NCI-H146 treated with DMSO at 0.1 percent for 48 hours (cell line): ENCODE data around the gene SHROOM4.

Experiments used
- DNase-seq: peaks from one replicate; lab custom pipeline; 2025; ENCODE audit not compliant: unreplicated experiment; lab: John Stamatoyannopoulos, UW

Gene SHROOM4

DNA sequence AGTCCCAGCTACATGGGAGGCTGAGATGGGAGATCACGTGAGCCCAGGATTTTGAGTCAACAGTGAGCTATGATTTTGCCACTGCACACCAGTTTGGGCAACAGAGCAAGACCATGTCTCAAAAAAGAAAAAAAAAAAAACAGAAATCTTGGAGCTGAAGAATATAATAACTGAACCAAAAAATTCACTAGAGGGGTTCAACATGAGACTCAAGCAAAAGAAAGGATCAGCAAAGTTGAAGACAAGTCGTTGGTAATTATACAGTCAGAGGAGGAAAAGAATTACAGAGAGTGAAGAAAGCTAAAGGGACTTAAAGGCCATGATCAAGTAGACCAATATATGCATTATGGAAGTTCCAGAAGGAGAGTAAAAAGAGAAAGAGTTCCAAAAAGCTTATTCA lies 26.9 kb downstream of the SHROOM4 start:
- no peak for DNase-seq

DNA sequence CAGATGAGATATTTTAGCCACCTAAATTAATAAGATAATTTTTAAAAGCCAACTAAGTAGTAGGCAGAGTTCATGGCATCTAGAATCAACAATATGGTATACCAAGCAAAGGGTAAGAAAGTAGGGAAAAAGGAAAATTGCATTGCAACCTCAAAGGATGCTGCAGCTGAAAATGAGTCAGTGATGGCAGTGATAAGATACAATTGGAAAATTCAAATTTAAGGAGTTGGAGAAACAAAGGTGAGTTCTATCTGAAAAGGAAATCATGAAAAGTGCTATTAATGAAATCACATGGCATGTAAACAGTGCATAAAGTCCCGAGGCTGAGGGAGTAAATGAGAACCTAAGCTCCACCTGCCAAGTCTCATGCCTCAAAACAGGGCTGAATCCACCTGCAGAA lies 33.9 kb downstream of the SHROOM4 start:
- DNase-seq: no peak

DNA sequence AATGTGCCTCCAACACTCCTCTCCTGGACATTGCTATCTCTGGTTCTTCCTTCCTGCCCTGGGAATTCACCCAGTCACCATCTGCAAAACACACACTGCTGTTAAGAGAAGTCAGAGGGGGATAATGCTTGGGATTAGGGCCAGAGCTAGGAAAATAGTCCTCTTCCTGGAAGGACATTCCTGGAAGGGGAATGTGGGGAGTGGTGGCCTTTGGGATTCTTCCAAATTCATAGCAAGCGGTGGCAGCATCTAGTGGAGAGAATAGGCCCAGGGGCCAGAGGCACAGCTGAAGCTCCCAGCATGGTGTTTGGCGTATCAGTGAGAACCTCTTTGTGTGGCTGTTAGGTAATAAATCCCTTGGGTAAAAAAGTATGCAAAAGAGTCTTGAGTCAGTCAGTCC lies 34.3 kb downstream of the SHROOM4 start:
- DNase-seq: no peak

DNA sequence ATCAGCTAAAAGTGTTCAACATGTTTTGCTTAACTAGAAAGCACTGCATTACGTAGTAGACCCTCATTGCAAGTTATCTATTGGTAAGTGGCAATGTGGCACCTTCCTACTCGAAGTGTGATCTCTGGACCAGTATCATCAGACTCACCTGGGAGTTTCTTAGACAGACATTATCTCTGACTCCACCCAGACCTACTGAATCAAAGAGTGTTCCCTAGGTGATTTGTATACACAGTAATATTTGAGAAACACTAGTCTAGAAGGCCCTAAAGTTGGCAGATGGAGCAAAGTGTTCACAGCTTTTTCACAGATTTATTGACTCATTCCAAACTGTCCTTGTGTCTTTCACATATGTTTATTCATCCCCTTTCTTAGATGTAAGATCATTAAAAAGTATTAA lies 35.7 kb downstream of the SHROOM4 start:
- no peak for DNase-seq

DNA sequence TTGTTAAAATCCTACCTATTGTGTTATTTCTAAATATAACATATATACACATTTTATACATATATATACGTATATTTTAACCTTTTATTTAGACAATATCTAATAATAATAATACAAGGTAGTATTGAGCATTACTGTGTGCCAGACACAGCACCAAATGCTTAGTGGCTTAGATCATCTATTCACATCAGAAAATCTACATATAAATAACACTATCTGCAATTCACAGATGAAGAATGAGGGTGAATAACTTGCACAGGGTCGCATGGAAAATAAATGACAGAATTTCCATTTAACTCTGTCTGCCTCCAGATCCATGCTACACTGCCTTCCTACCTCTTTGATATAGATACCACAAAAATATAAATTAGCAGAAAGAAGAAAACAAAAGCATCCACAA lies 37.7 kb downstream of the SHROOM4 start:
- DNase-seq: no peak

DNA sequence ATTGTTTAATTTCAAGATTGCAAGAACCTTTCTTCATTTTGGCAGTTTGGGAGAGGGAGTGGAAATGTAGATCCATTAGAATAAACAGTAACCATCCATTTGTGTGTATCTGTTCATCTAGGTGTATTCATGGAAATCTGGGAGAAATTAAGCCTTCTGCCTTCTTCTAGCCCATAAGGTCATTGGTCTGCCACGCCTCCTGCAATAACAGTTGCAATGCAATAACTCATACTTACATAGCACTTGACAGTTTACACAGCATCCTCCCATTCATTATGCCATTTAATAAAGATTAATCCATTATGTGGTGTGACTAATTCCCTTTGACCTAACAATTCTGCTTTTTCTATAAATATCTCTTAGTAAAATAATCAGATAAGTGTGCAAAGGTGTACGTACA lies 42.6 kb downstream of the SHROOM4 start:
- no peak for DNase-seq

DNA sequence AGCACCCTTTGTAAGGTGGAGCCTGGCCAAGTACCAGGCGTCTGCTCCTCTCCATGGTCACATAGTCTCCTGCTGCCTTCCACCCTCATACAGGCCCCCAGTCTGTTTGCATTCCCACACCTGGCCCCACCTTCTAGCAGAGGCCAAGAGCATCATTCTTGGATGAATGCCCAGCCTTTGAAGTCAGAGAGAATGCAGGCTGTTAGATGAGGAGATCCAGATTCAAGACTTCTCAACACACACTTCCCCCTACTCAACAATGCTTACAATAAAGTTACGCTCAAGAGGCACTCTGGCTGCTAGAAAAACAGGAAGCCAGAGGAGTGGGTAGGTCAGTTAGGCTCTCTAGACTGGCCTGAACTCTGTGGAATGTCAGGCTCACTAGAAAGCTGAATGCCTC lies 43.3 kb downstream of the SHROOM4 start:
- no peak for DNase-seq

DNA sequence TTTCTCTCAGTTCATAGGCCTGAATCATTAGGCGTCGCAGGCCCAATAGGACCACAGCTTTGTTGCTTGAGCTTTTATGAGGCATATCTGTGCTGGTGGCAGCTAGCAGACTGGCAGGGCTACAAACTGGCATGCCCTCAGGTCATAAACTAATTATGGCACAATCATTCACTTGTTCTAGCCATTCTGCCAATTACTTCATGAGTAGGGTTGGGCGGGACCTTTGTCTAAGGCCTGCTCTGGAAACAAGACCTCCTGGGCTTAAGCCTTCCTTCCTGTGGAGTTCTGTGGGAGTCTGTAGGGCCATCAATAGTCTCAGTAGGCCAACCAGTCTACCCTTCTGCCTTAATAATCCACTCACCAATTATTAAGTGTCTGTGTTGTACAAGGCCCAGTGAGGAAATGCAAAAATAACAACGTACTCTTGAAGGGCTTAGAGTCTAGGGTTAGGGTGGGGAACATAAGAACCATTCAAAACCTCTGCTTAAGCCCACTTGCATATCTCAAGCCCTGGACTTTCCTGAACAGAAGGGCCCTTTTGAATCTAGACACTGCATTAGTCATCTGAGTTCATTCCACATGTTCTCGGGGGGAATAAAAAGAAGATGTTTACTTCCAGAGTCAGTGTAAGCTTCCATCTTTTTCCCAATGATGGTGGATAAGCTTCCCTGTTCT lies 44.5 kb downstream of the SHROOM4 start:
- no peak for DNase-seq

DNA sequence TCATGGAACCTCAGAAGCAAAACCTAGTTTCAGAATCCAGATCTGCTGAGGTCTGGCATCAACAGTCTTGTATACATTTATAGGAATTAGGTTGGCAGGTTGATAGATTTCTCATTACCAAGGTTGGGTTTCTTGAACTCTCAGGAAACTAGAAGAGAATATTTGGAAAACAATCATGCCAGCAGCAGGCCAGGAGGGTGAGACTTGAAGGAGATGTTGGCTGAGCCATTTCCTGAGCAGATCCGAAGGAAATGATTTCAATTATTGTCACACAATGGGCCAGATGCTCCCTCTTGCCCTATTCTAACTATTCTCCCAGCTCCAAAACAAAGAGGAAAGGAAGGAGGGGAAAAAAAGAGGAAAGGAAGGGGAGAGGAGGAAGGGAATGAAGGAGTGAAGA lies 45.2 kb downstream of the SHROOM4 start:
- no peak for DNase-seq

DNA sequence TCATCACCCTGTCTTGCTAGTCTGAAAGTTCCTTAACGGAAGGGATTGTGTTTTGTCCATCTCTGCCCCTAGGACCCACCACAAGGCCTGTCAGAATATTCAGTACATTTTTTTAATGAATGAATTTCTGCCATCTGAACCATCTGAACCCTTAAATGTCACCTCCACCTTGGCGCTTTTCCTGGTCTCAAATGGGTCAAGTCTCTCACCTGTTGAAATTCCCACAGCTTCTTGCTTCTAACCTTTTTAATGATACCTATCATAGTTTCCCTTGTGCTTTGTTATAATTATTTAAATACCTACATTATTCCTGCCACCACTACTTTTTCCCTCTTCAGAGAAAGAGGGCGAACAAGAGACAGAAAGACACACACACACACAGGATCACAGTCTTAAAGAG lies 48.0 kb downstream of the SHROOM4 start:
- no peak for DNase-seq

DNA sequence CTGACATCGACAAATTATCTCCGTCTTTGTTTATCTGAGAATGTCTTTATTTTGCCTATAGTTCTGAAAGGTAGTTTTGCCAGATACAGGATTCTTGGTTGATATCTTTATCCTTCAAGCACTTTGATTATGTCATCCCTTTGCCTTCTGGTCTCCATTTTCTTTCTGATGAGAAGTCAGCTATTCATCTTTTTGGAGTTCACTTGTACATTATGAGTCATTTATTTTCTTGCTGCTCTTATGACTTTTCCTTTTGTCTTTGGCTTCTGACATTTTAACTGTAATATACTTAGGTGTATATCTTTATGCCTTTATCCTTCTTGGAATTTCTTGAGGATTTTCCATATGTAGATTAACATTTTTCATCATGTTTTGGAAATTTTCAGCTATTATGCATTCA lies 51.4 kb downstream of the SHROOM4 start:
- DNase-seq: no peak

DNA sequence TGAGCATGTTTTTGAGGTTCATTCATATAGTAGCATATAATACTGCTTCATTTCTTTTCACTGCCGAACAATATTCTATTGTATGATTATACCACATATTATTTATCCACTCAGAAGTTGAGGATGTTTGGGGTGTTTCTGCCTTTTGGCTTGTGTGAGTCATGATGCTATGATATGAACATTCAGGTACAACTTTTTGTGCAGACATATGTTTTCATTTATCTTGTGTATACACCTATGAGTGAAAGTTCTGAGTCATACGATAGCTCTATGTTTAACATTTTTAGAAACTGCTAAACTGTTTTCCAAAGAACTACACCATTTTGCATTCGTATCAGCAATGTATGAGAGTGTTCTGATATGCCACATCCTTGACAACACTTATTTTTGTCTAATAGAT lies 57.7 kb downstream of the SHROOM4 start:
- DNase-seq: no peak

DNA sequence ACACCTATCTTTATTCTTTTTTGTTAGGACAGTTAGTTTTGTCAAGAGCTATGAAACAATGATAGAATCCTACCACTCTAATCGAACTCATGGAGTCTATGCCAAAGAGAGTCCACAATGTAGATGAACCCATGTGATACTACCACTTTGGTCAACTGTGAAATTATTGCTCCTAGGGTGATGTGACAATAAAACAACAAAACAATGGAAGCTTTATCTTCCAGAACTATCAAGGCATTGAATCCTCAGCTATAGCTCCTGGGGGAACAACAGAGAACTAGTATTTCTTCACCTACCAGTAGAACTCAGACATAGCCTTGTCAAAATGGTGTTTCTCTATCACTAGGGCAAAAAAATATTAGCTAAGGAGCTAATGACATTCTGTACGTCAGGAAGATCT lies 62.9 kb downstream of the SHROOM4 start:
- no peak for DNase-seq

DNA sequence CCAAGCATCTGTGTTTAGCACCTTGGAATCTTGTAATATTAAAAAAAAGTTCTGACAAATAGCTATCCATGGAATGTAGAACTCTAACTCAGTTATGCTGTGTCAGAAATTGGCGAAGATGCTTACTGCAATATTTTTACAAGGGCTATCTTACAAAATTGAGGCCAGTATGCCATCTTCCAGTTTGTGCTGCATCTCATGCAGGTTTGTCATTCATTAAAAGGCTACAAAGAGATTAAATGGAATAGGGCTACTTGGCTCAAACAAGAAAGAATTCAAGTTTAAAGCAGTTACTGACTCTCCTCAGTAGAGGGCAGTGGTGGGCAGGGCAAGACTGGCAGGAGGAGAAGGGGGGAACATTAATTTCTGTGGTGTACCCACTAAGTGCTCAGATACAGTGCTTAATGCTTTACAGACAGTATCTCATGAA lies 66.5 kb downstream of the SHROOM4 start:
- no peak for DNase-seq

DNA sequence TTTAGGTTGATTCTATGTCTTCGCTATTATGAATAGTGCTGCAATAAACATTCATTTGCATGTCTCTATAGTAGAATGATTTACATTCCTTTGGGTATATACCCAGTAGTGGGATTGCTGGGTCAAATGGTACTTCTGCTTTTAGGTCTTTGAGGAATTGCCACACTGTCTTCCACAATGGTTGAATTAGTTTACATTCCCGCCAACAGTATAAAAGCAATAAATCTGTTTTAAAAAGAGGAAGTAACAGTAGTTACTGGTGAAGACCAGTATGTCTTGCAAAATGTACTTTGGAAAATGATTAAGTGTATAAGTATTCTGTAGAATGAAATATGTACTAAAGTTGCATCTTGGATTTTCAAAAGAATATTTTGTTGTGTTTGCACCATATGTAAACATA lies 77.3 kb downstream of the SHROOM4 start:
- no peak for DNase-seq

DNA sequence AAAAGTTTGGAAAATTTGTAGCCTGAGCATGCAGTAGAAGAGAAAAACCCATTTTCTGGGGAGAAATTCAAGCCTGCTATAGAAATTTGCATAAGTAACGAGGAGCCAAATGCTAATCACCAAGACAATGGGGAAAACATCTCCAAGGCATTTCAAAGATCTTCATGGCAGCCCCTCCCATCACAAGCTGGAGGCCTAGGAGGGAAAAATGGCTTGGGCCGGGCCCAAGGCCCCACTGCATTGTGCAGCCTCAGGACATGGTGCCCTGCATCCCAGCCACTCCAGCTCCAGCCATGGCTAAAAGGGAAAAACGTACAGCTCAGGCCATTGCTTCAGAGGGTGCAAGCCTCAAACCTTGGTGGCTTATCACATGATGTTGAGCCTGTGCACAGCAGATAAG lies 87.7 kb downstream of the SHROOM4 start:
- DNase-seq: no peak

DNA sequence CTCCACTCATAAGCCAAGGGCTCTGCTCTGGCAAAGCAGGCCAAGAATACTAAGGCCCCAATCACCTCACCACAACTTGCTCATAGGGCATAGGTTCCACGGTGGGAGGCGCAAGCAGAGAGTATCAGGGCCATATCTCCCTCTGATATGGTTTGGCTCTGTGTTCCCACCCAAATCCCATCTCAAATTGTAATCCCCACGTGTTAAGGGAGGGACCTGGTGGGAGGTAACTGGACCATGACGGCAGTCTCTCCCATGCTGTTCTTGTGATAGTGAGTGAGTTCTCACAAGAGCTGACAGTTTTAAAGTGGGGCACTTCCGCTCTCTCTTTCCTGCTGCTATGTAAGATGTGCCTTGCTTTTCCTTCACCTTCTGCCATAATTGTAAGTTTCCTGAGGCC lies 88.7 kb downstream of the SHROOM4 start:
- DNase-seq: no peak

DNA sequence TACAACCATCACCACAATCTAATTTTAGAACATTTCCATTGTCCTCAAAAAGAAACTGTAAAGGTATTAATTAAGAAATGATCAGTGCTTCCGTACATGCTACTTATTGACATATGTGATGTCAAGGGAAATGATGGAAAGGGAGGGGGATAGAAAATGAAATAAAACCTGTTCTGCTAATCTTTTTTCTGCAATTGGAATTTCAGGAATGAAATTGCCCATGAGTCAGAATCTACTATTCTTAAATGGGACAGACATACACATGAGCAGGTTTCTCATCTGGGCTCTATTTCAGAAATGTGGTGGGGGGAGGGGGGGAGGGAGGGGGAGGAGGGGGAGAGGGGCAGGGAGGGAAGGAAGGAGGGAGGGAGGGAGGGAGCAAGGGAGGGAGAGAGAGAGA lies 91.0 kb downstream of the SHROOM4 start:
- DNase-seq: no peak

DNA sequence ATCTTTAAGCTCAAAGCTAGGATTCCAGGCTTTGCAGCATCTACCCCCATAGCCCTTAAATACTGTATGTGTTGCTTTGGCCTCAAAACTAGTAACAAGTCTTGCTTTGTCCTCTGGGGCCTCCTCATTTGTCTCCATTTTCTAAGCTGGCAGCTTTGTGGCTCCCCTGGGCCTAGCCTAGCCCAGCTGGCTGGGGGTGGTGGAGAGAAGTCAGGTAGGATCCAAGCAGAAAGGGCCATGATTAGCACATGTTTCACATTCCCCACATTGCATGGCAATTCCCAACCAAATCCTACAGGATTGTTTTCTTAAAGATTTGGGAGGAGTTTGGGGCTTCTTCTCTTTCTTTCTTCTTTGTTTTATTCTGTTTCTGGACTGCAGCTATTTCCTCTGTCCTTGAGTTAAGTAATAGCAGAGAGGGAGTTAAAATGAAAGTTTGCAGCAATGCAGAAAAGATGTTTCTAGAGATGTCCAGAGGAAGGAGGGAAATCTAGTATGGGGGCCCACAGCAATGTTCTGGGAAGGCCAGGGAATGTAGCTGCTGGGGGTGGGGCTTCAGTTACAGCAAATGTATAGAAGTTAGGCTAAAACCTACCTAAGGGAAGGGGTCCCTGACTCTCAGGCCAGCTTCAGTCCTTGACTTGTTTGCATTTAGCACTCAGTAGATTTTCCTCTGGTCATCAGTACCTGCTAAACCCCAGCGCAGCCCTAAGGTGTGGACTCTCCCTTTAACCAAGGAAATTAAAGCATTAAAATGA lies 92.1 kb downstream of the SHROOM4 start:
- no peak for DNase-seq

DNA sequence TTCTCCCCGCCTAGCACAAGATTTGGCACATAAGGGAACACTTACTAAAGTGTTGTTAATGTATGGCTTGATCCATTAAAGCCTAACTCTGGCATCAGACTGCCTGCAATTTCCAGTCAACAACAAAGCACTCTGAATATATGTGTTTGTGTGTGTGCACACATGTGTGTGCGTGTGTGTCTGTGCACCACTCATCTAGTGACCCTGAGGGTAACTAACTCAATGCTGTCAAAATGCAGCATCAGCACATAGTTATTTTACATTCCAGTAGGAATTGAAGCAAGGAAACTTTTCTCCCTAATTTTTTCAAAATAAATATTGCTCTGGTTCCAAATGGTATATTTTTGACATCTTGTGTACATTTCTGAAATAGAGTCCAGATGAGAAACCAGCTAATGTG lies 94.4 kb downstream of the SHROOM4 start:
- no peak for DNase-seq

DNA sequence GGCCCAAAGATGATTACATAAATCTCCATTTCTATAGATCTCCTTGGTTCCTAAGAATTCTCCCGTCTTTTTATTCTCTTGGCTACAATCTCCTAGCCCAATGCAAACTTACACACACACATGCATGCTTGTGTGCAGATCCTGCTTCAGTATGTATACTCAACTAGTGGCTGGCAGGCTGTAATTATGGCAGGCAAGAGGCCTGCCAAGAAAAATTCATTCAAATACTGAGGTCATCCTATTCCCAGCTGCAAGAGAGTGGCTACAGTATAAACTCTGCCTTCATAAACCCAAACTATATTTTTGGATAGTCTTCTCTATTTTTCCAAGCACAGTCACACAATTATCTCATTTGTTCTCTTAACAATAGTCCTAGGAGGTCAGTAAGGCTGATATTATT lies 95.2 kb downstream of the SHROOM4 start:
- no peak for DNase-seq

DNA sequence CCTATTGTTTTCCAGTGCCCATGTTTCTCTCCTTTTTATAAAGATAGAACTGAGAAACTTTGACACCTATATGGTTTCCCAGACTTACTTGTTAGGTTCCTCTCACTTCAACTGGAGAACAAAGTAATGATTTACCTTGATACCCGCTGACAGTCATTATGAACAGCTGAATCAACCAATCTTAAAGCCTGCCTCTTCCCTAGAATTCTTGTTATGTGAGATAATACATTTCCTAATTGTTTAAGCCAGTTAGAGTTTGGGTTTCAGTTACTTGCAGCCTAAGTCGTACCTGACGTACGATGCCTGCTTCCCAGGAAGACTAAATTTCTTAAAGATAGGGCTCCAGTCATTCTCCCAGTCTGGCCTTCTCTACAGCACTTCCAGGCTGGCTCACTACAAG lies 97.3 kb downstream of the SHROOM4 start:
- DNase-seq: no peak

DNA sequence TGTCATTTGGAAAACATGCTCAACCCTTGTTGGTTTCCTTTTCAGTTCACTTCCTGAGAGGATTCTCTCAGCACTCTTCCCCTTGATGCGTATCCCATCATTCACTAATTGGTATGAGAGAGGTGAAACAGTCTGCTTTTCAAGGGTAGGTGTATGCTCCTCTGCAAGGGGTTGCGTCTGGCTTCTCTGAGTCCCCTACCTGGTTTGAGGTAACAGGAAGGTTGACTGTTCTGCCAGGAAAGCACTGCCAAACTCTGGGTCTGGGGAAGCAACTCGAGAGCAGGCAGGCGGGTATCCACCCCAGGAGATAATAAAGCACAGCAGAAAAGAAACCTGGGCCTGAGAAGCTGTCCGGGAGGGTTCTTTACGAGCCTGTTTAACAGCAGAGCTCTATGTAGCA lies 101.2 kb downstream of the SHROOM4 start:
- no peak for DNase-seq
